Activated T-cell treated with anti-CD3 and anti-CD28 coated beads for 4 hours (primary cell): ENCODE measurements around the gene NPIPA5.
"Not testable (repeated sequence)": the region's sequence is repeated elsewhere in the genome, so short reads cannot be mapped to it uniquely, and the experiment has no call there.

Experiments
- DNase-seq: peaks from one replicate; pipeline ENCODE4 v3.0.0-alpha.2; 2020

NPIPA5 gene

DNA sequence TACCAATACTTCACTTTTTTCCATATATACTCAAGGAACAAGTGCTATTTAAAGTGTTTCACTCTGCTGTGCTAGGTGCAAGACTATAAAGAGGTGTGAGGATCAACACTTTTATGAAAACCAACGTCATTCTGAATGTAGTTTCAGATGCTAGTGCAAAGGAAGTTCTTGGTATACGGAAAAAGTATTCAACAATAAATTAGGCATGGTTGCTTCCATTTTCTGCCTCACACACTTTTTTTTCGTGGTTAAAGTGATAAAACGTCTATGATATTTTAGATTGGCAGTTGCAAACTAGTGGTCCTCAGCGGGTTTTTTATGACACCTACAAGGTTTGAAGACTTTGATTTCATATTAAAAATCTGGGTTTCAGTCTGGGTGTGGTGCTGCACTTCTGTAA lies 11.8 kb upstream of the NPIPA5 start:
- not testable (repeated sequence) for DNase-seq

DNA sequence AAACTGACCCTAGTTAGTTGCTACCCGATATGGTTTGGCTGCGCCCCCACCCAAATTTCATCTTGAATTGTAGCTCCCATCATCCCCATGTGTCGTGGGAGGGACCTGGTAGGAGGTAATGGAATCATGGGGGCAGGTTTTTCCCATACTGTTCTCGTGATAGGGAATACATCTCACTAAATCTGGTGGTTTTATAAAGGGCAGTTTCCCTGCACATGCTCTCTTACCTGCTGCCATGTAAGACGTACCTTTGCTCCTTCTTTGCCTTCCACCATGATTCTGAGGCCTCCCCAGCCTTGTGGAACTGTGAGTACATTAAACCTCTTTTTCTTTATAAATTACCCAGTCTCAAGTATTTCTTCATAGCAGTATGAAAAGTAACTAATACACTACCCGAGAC lies 10.0 kb upstream of the NPIPA5 start:
- DNase-seq: not testable (repeated sequence)

DNA sequence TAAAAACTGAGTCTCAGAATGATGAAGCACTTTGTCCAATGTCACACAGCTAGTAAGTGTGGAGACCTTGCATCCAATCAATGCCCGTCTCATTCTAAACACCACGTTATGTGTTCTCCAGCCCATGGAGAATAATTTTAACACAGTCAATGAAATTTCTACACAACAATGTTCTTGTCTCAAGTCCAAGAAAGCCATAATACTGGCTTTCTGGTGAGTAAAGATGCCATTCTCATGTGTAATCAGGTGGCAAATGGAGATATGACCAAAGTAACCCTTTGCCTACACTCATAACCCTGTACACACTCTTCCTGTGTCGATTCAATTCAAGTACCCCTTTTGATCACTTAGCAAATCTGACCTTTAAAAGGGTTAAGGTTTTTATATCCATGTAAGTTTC lies 4.7 kb upstream of the NPIPA5 start:
- DNase-seq: not testable (repeated sequence)

DNA sequence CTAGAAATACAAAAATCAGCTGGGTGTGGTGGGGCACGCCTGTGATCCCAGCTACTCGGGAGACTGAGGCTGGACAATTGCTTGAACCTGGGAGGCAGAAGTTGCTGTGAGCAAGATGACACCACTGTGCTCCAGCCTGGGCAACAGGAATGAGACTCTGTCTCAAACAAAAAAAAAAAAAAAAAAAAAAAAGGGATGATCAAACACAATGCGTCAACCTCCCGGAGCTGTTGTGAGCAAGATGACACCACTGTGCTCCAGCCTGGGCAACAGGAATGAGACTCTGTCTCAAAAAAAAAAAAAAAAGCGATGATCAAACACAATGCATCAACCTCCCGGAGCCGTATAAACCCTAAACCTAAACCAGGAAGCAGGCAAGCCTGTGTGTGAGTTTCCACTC lies 20.6 kb downstream of the NPIPA5 start:
- DNase-seq: not testable (repeated sequence)

DNA sequence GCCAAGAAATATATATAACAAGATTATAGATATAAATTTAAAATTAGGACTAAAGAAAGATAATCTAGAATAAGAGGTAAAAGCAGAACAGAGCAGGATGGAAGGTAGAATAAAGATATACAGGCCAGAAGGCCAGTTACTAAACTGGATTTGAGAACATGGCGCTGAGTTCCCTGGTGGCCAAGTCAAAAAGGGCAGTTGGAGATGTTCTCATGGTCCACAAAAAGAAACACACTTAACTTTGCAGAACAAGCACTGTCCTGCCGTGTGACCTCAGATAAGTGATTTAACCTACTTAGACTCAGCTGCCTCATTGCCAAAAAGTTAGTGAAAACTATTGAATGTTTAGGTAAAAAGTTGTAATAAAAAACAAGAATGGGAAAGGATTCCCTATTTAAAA lies 23.2 kb downstream of the NPIPA5 start:
- not testable (repeated sequence) for DNase-seq

DNA sequence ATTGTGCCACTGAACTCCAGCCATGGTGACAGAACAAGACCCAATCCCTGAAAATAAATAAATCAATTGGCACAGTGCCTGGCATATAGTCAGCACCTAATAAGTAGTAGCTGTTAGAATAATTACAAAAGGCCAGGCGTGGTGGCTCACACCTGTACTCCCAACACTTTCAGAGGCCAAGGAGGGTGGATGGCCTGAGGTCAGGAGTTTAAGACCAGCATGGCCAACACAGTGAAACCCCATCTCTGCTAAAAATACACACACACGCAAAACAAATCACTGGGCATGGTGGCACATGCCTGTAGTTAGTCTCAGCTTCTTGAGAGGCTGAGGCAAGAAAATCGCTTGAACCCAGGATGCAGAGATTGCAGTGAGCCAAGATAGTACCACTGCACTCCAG lies 25.2 kb downstream of the NPIPA5 start:
- DNase-seq: not testable (repeated sequence)

DNA sequence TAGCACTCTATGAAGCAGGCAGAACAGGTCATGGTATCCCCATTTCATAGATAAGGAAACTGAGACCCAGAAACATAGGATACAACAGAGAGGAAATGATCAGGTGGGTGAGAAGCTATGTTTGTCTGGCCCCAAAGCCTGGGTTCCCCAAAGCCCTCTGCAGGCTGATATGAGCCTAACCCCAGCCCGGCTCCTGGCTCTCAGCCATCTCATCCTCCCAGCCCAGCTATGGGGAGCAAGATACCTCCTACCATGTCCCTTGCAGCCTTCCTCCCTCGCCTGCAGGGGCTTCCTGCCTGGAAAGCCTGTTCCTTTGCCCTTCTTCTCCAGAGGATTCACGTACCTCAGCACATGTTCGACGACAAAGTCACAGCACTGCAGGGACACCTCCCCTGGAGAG lies 26.3 kb downstream of the NPIPA5 start:
- DNase-seq: not testable (repeated sequence)

DNA sequence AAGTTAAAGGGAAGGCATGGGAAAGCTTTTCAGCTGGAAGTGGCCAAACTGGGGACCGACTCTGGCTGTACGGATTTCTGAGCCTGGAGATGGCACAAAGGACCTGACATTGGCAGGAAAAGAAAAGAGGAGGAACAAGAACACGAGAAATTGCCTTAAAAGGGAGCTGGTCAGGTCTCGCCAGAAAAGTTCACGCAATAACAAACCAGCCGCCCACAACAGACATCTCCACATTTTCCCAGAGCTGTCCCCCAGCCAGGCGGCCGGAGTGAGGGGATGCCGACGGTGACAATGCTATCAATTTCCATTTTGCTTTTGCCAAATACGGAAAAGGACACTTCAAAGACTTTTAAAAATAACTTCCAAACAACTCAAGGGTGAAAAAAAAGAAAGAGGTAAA lies 26.8 kb downstream of the NPIPA5 start:
- DNase-seq: not testable (repeated sequence)

DNA sequence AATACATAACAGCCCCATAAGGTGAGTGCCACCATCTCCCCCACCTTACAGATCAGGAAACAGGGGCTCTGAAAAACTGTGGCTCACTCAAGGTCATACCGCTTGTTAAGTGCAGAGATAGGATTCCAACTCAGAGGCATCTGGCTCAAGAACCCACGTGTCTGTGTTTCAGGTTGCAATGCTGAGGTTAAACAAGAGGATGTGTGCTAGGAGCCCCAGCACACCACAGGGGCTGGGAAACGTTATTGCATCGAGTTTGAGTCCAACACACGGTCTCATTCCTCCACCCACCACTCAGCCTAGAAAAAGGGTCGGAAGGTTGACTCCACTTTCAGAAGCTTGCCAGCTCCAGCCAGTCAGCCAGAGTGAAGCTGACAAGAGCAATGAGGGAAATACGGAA lies 29.4 kb downstream of the NPIPA5 start:
- DNase-seq: not testable (repeated sequence)

DNA sequence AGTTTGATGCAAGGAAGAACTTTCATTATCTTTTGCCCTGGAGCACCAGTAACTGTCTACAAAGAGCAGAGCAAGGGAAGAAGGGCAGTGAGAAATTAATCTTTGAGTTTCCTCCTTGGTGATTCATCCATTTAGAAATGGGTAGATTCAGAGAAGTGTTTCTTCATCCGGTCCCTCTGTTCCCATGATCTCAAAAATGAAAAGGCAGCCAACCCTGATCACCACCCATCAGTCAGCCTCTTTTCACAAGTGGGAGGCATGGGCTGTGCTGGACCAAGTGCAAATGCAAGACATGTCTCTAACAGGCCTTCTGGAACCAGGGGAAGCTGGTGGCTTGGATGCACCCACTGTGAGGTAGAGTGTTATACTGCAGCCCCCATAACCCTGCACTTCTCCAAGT lies 35.8 kb downstream of the NPIPA5 start:
- DNase-seq: not testable (repeated sequence)

DNA sequence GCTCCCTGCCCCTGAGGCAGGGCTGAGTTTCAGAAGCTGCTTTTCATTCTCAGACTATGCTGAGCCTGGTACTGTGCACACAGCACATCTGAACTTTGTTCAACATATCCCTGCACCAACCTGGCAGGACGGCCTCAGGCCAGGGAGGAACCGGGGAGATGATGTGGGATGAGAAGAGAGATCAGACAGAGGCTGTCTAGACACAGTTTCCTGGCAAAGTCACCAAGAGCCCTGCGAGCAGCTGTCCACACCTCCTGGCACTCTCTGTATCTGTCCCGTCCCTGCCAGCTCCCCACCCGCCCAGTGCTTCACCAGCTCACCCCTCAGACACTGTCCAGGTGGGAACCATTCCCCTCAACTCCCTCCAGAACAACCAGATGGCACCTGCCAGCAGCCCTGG lies 39.1 kb downstream of the NPIPA5 start:
- DNase-seq: not testable (repeated sequence)

DNA sequence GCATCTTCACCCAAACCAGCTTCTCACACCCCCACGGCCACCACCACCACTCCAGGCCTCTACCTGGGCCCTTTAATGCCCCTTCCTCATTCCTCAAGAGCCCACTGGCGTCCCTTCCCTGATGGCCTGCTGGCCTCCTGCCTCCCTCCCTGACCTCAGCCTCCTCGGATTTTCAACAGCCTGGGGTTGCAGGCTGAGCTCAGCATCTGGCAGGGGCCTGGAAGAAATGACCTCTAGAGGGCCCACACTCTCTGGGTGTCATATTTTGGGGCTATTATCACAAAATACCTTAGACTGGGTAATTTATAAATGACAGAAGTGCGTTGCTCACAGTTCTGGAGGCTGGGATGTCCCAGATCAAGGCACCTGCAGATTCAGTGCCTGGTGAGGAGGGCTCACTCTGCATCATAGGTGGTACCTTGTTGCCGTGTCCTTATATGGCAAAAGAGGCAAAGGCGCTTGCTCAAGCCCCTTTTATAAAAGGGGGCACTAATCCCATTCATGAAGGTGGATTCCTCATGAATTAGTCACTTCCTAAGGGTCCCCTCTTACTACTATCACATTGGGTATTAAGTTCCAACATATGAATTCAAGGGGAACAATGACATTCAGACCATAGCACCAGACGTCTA lies 40.0 kb downstream of the NPIPA5 start:
- DNase-seq: not testable (repeated sequence)

DNA sequence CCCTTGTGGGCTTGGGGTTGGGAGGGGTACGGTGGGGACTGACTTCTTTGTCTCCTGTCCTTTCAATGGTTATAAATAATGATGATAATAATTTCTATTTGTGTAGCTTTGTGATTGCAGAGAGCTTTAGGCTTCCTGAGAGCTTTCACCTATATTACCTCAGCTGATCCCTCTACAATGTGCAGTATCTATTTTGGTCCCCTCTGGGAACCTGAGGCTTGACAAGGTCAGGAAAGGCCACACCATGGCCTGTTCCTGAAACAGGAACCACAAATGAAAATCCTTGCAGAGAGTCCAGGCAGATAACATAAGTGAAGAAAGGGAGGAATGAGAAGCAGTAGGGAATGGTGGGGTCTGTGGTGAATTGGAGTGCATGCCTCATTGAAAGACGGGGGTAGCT lies 42.5 kb downstream of the NPIPA5 start:
- DNase-seq: not testable (repeated sequence)

DNA sequence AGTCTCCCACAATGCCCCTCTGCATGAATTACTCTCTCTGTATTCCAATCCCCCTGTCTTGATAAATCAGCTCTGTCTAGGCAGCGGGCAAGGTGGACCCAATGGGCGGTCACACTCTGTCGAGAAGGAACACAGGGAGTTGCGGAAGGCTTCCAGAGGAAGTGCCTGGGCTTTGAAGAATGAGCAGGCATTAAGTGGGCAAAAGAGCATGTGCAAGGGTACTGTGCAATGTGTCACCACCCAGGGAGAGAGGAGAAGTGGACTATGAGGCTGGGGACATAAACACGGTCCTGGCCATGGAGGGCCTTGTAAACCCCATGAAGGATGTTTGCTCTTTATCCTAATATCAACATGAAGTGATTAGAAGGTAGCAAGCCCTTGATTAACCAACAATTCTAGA lies 44.1 kb downstream of the NPIPA5 start:
- not testable (repeated sequence) for DNase-seq

DNA sequence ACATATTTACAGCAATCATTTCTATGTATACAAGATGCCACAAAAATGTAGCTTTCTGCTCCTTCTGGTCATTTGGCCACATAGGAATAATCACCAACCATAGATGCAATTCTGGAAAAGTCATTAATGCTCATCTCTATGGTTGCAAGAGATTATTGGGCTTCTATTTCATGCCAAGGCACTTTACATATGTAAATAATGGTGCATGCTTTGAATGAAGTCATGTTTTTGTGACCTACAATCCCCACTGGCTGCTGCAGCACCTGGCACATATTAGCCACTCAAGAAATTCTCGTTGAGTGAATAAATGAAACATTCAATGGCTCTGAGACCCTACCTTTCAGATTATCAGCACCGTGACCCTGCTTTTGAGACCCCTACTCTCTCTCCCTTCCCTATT lies 47.1 kb downstream of the NPIPA5 start:
- not testable (repeated sequence) for DNase-seq

DNA sequence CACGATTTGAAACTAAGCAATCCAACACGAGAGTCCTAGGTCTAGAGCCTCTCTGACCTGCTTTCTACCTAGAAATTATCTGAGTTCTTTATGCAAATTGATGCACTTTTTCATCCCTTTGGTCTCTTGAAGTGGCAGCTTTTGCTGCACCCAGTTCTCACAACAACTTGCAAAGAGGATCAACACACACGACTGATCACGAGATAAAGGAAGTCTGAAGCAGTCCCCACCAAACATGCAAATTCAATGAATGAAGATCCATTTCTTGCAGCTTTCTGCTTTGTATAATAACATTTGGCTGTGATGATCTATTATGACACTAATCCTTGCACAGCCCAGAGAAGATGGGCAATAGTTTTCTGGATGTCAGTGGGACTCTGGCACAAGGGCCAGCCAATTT lies 53.1 kb downstream of the NPIPA5 start:
- DNase-seq: not testable (repeated sequence)

DNA sequence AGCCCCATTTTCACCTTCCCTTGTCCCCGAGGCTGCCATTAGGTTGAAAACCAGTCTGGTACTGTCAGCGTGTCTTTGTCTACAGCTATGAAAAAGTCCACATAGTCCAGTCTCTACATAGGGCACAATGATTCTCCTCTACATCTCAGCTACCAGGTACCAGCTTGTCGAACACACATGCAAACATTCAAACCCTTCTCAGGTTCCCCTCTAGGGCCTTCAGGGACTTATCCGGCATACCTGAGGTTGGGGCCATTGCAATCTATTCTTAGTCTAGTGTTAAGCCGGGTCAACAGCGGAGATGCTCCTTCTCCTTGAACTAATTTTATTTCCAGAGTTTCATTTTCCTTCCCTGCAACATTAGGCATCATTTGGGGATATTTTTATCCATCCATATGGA lies 54.7 kb downstream of the NPIPA5 start:
- not testable (repeated sequence) for DNase-seq

DNA sequence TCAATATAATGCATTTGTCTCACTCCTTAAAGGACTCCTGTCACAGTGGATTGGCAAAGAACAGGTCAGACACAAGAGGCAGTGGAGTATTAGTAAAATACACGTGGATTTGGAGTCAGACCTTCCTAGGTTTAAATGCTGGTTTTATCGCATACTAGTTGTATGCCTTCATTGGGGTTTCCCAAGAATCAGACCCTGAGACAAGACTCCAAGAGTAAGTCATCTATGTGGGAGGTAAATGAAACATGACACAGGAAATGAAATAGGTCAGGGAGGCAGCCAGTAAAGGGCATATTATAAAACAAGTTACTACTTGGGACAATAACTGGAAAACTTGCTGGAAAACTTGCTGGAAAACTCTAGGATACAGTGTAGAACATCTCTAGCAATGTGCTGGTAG lies 56.9 kb downstream of the NPIPA5 start:
- DNase-seq: not testable (repeated sequence)

DNA sequence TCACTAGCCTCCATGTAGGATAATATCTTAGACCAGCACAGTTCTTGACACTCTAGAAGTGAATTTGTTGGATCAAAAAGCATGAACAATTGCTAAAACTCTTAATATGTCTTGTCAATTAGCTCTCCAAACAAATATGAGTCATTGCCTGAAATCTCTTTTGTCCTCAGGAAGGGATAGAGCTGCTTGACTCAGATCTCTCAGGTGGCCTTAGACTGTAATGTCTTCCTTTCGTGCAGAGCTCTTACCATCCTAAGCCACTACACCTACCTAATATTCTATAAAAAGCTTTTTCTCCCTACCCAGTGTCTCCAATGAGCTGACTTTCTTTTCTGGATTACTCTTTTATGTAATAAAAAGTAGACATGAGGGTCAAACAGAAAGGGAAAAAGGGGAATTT lies 63.5 kb downstream of the NPIPA5 start:
- DNase-seq: not testable (repeated sequence)
